Calu3 (cell line): ENCODE results near the gene WDR44. TPM values are rescaled to one million over a fixed set of nuclear protein-coding genes. Genes with fewer than 3 reads are reported as not detected.
"Not testable (repeated sequence)": the region's sequence is repeated elsewhere in the genome, so short reads cannot be mapped to it uniquely, and the experiment has no call there.

Experiments
- BruUV-seq: library from RNA; stranded (reverse); fragments of 400-500 nt; replicated peaks from 2 replicates; lab custom pipeline; 2021; lab: Mats Ljungman, UMichigan
- CTCF ChIA-PET: fragments of 300-600 bp; sonication (Branson Sonifier 250); formaldehyde crosslinking; loops from one replicate; lab custom pipeline; 2022; ENCODE audit warnings: antibody characterized with exemption; lab: Charles Lee
- DNase-seq: peaks from one replicate; pipeline ENCODE4 v3.0.0; 2022
- H3K27ac Mint-ChIP-seq: one replicate; pipeline ENCODE4 v1.8.0; 2022; ENCODE audit warnings: mixed read lengths; ENCODE audit not compliant: unreplicated experiment
- H3K27me3 Mint-ChIP-seq: one replicate; pipeline ENCODE4 v1.8.0; 2022; ENCODE audit warnings: mixed read lengths; ENCODE audit not compliant: unreplicated experiment
- H3K36me3 Mint-ChIP-seq: one replicate; pipeline ENCODE4 v1.8.0; 2022; ENCODE audit warnings: mild to moderate bottlenecking, moderate library complexity, mixed read lengths; ENCODE audit not compliant: insufficient read depth, unreplicated experiment
- H3K4me1 Mint-ChIP-seq: one replicate; pipeline ENCODE4 v1.8.0; 2022; ENCODE audit warnings: mild to moderate bottlenecking, low read depth, mixed read lengths; ENCODE audit not compliant: unreplicated experiment
- H3K4me3 Mint-ChIP-seq: one replicate; pipeline ENCODE4 v1.8.0; 2022; ENCODE audit warnings: mild to moderate bottlenecking, low read depth, moderate library complexity, mixed read lengths; ENCODE audit not compliant: unreplicated experiment
- H3K9me3 Mint-ChIP-seq: one replicate; pipeline ENCODE4 v1.8.0; 2022; ENCODE audit warnings: low read depth, mixed read lengths; ENCODE audit not compliant: unreplicated experiment
- CTCF ChIP-seq: fragments of 200-600 bp; IDR thresholded peaks from one replicate; pipeline ENCODE4 v1.8.0; 2022; ENCODE audit warnings: antibody characterized with exemption; ENCODE audit not compliant: unreplicated experiment
- intact Hi-C: fragments of 100-400 bp; cut with micrococcal nuclease; formaldehyde crosslinking; loops from one replicate; pipeline ENCODE4 v1.10.0; 2022; ENCODE audit not compliant: unreplicated experiment
- total RNA-seq: library from RNA; stranded (reverse); gene quantifications from 2 replicates; pipeline ENCODE4 v1.2.3, GENCODE V29; 2022

The WDR44 gene
- total RNA-seq, 1 experiment from 2014 or later = 15.8 TPM

- H3K4me3 Mint-ChIP-seq = no peak overlapping the region
- no TSS peak for BruUV-seq
- CTCF ChIA-PET = no interaction called here
These were observed 130.0 kb downstream of the WDR44 start for GRCh38 chrX:118475903-118476302.

GRCh38 chrX:118480172-118480571 lies 134.3 kb downstream of the WDR44 start:
- TF ChIP-seq CTCF = no peak
- Mint-ChIP-seq H3K4me1 (no peaks in the 10 kb centered on the region), H3K9me3 (no peaks in the 10 kb centered on the region), H3K4me3 (no peak overlapping the region), H3K27me3 (no peaks in the 10 kb centered on the region), H3K27ac (no peak overlapping the region), H3K36me3 (no peaks in the 10 kb centered on the region)
- BruUV-seq = no TSS peak
- intact Hi-C loops = no loop called here
- CTCF ChIA-PET = interaction anchor here (0.7 kb wide), 1 partner anchor 268 kb away, joined by 7 read pairs; no protein-coding TSS in a partner anchor
- no peak for DNase-seq

More at GRCh38 chrX:118475903-118476302, 130.0 kb downstream of the WDR44 start:
- Mint-ChIP-seq H3K9me3 (no peaks in the 10 kb centered on the region), H3K27me3 (peaks cover 9% of the 10 kb centered on the region), H3K4me1 (no peaks in the 10 kb centered on the region), H3K27ac (no peak overlapping the region), H3K36me3 (no peaks in the 10 kb centered on the region)
- TF ChIP-seq CTCF = no peak
- intact Hi-C loops = no loop called here
- DNase-seq = no peak

GRCh38 chrX:118482384-118482783 lies 136.5 kb downstream of the WDR44 start:
- DNase-seq, H3K4me1 Mint-ChIP-seq, H3K27ac Mint-ChIP-seq, H3K27me3 Mint-ChIP-seq, H3K4me3 Mint-ChIP-seq, H3K9me3 Mint-ChIP-seq, CTCF ChIA-PET, BruUV-seq, H3K36me3 Mint-ChIP-seq, intact Hi-C loops: not testable (repeated sequence)

GRCh38 chrX:118484216-118484903 lies 138.5 kb downstream of the WDR44 start:
- intact Hi-C loops = no loop called here
- CTCF ChIA-PET = interaction anchor here (0.6 kb wide), 1 partner anchor 72 kb away, joined by 3 read pairs; no protein-coding TSS in a partner anchor
- H3K9me3 Mint-ChIP-seq = no peaks in the 10 kb centered on the region
- TF ChIP-seq CTCF = no peak
- H3K4me3 Mint-ChIP-seq = no peak overlapping the region
- H3K27ac Mint-ChIP-seq = no peak overlapping the region
- no peaks in the 10 kb centered on the region for H3K27me3 Mint-ChIP-seq
- BruUV-seq = no TSS peak
- H3K36me3 Mint-ChIP-seq = no peaks in the 10 kb centered on the region
- DNase-seq = no peak
- H3K4me1 Mint-ChIP-seq = no peaks in the 10 kb centered on the region

GRCh38 chrX:118486693-118487092 lies 140.8 kb downstream of the WDR44 start:
- H3K4me3 Mint-ChIP-seq, H3K36me3 Mint-ChIP-seq, H3K9me3 Mint-ChIP-seq, CTCF ChIA-PET, H3K27ac Mint-ChIP-seq, DNase-seq, intact Hi-C loops, H3K4me1 Mint-ChIP-seq, BruUV-seq, H3K27me3 Mint-ChIP-seq: not testable (repeated sequence)
